Suppressor macrophage (primary cell): ENCODE measurements around the gene MARCHF3.
A peak's percentile ranks its signal among the peaks of the same experiment; 100 is the strongest.
"Not testable (repeated sequence)": the region's sequence is repeated elsewhere in the genome, so short reads cannot be mapped to it uniquely, and the experiment has no call there.

Experiments
- DNase-seq, 4 experiments: peaks; one replicate each; pipeline ENCODE4 v3.0.0-alpha.2; 2020 to 2022

MARCHF3 gene

GRCh38 chr5:127011961-127012644, 18.3 kb downstream of the MARCHF3 start:
- DNase-seq = peak in 3 of 4 experiments; percentile 15 to 46 (median 16)

GRCh38 chr5:127011153-127011552, 19.2 kb downstream of the MARCHF3 start:
- peak in 2 of 4 experiments; percentile 20 to 52 for DNase-seq

- DNase-seq = no peak
These were observed 20.0 kb downstream of the MARCHF3 start for GRCh38 chr5:127010362-127010761.

- DNase-seq = no peak
These were observed 20.6 kb downstream of the MARCHF3 start for GRCh38 chr5:127009784-127010183.

- DNase-seq = no peak
These were observed 21.9 kb downstream of the MARCHF3 start for GRCh38 chr5:127008300-127008975.

- DNase-seq = no peak
These were observed 22.8 kb downstream of the MARCHF3 start for GRCh38 chr5:127007522-127007921.

GRCh38 chr5:127006744-127007143, 23.6 kb downstream of the MARCHF3 start:
- no peak for DNase-seq

- DNase-seq = not testable (repeated sequence)
These were observed 25.1 kb downstream of the MARCHF3 start for GRCh38 chr5:127005282-127005681.

- no peak for DNase-seq
These were observed 25.6 kb downstream of the MARCHF3 start for GRCh38 chr5:127004721-127005120.

GRCh38 chr5:127003798-127004495, 26.4 kb downstream of the MARCHF3 start:
- no peak for DNase-seq

GRCh38 chr5:127002390-127002789, 28.0 kb downstream of the MARCHF3 start:
- DNase-seq = no peak

- DNase-seq = no peak
These were observed 28.6 kb downstream of the MARCHF3 start for GRCh38 chr5:127001621-127002296.

GRCh38 chr5:126998895-126999570, 31.3 kb downstream of the MARCHF3 start:
- DNase-seq = no peak

GRCh38 chr5:126998201-126998631, 32.1 kb downstream of the MARCHF3 start:
- DNase-seq = no peak

- no peak for DNase-seq
These were observed 34.7 kb downstream of the MARCHF3 start for GRCh38 chr5:126995689-126996088.

- DNase-seq = no peak
These were observed 35.3 kb downstream of the MARCHF3 start for GRCh38 chr5:126995039-126995438.

GRCh38 chr5:126994485-126994884, 35.9 kb downstream of the MARCHF3 start:
- no peak for DNase-seq

GRCh38 chr5:126988021-126988569, 42.3 kb downstream of the MARCHF3 start:
- DNase-seq = no peak

- no peak for DNase-seq
These were observed 43.0 kb downstream of the MARCHF3 start for GRCh38 chr5:126987271-126987899.

GRCh38 chr5:126984632-126985031, 45.7 kb downstream of the MARCHF3 start:
- no peak for DNase-seq

GRCh38 chr5:126983874-126984266, 46.5 kb downstream of the MARCHF3 start:
- DNase-seq = no peak
